ENCODE data around the gene TIMM22. TPM values are rescaled to one million over a fixed set of nuclear protein-coding genes. Genes with fewer than 3 reads are reported as not detected.
A peak's percentile ranks its signal among the peaks of the same experiment; 100 is the strongest.

The TIMM22 gene
- total RNA-seq, 1 experiment from 2014 or later = 31.0 TPM

- H3K4me3 ChIP-seq (ENCODE audit: insufficient read depth, low read depth, low read length) = no peak overlapping the region
- H3K36me3 ChIP-seq (replicated peaks; ENCODE audit: control insufficient read depth, insufficient read depth, low read length) = peaks cover 2% of the 10 kb centered on the region; the same call in 1 of the 2 replicates
- no peaks in the 10 kb centered on the region for H3K27me3 ChIP-seq (ENCODE audit: control insufficient read depth, insufficient read depth, low read length)
- peak; percentile 63 for DNase-seq
Measured at GRCh38 chr17:1011760-1012735, 15.1 kb downstream of the TIMM22 start.

DNA sequence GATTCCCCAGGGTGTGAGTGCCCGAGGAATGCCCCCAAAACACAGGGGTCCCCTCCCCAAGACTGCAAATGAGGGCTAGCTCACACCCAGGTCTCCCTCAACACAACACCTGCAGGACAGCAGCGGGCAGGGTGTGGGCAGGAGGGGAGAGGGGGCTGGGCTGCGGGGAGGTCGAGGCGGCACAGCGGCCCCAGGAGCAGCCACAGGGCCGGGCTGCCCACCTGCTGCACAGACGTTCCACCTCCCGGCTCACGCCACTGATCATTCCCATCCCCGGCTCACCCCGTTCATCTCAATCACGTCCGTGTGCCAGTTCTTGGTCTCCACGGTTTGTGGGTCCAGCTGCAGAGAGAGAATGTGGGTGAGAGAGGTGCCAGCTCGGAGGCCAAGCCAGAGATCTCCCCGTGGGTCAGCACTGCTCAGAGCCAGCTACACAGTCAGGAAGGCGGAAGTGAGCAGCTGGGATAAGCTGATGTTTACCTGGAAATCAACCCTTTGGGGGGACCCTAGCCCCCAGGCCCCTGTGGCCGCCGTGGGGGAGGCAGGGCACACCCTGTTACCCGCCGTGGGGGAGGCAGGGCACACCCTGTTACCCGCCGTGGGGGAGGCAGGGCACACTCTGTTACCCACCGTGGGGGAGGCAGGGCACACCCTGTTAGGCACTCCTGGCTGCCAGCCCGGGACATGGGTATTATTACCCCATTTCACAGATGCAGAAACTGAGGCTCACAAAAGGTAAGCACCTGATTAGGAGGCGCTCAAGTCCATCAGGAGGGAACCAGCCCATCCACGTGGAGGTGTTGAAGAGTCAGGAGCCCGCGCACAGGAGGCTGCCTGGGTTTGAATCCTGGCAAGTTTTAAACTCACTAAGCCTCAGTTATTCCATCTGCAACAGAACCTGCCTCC lies 16.1 kb downstream of the TIMM22 start:
- Histone ChIP-seq H3K27me3 (ENCODE audit: control insufficient read depth, insufficient read depth, low read length) (no peaks in the 10 kb centered on the region), H3K4me3 (ENCODE audit: insufficient read depth, low read depth, low read length) (no peak overlapping the region), H3K36me3 (replicated peaks; ENCODE audit: control insufficient read depth, insufficient read depth, low read length) (no peaks in the 10 kb centered on the region)
- DNase-seq = no peak

DNA sequence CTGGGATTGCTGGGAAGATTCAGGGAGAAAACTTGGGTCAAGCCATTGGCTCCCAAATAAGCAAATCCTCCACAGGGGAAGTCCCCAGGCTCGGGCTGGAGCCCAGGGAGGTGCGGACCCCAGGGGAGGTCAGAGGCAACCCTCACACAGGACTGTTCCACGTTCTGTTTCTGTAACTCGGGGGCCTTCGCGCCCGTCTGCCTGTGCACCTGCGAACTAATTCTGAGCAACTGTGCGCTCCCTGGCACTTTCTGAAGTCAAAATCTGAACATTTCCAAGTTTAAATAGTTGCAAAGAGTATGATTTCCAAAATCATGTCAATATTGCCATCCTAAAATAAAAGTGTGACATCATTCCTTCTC lies 16.8 kb downstream of the TIMM22 start:
- no peak for DNase-seq
- Histone ChIP-seq H3K27me3 (ENCODE audit: control insufficient read depth, insufficient read depth, low read length) (no peaks in the 10 kb centered on the region), H3K36me3 (replicated peaks; ENCODE audit: control insufficient read depth, insufficient read depth, low read length) (no peaks in the 10 kb centered on the region), H3K4me3 (ENCODE audit: insufficient read depth, low read depth, low read length) (no peak overlapping the region)

DNA sequence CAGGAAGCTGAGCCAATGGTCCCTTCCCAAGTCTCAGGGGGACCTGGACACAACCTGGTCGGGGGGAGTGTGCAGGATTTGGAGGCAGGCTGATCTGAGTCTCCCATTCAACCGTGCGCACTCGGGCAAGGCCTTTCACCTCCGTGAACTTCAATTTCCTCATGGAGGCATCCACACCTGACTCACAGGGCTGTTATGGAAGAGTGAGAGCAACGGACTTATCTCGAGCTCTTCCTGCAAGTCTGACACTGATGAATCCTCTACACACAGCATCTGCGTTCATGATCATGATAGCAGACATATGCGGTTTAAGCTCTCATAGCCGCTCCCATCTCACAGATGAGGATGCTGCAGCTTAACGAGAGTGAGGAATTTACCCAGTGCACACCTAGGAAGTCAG lies 21.6 kb downstream of the TIMM22 start:
- Histone ChIP-seq H3K36me3 (replicated peaks; ENCODE audit: control insufficient read depth, insufficient read depth, low read length) (no peaks in the 10 kb centered on the region), H3K4me3 (ENCODE audit: insufficient read depth, low read depth, low read length) (no peak overlapping the region), H3K27me3 (ENCODE audit: control insufficient read depth, insufficient read depth, low read length) (no peaks in the 10 kb centered on the region)
- DNase-seq = no peak

GRCh38 chr17:1019451-1019850 lies 22.5 kb downstream of the TIMM22 start:
- no peak for DNase-seq
- Histone ChIP-seq H3K27me3 (ENCODE audit: control insufficient read depth, insufficient read depth, low read length) (no peaks in the 10 kb centered on the region), H3K36me3 (replicated peaks; ENCODE audit: control insufficient read depth, insufficient read depth, low read length) (no peaks in the 10 kb centered on the region), H3K4me3 (ENCODE audit: insufficient read depth, low read depth, low read length) (no peak overlapping the region)

DNA sequence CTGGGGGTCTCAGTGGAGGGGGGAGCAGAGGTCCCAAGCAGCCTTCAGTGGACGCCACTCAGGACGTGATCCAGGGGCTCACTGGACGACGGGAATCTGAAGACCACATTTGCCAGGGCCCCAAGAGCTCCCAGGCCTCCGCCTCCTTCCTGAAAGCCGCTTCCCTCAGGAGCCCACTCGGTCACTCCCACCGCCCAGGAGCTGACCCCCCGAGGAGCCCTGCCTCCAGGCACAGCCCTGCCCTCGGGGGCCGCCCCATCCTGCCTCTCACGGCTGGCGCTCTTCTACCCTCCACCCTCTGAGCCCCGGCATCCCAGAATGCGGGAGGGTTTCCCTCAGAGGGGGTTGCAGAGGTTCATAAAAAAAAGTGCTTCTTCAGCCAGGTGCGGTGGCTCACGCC lies 24.2 kb downstream of the TIMM22 start:
- Histone ChIP-seq H3K4me3 (ENCODE audit: insufficient read depth, low read depth, low read length) (no peak overlapping the region), H3K36me3 (replicated peaks; ENCODE audit: control insufficient read depth, insufficient read depth, low read length) (no peaks in the 10 kb centered on the region), H3K27me3 (ENCODE audit: control insufficient read depth, insufficient read depth, low read length) (no peaks in the 10 kb centered on the region)
- DNase-seq = peak; percentile 72

GRCh38 chr17:1022278-1023024 lies 25.5 kb downstream of the TIMM22 start:
- H3K4me3 ChIP-seq (ENCODE audit: insufficient read depth, low read depth, low read length) = no peak overlapping the region
- DNase-seq = peak; percentile 69
- H3K36me3 ChIP-seq (replicated peaks; ENCODE audit: control insufficient read depth, insufficient read depth, low read length) = no peaks in the 10 kb centered on the region
- no peaks in the 10 kb centered on the region for H3K27me3 ChIP-seq (ENCODE audit: control insufficient read depth, insufficient read depth, low read length)

DNA sequence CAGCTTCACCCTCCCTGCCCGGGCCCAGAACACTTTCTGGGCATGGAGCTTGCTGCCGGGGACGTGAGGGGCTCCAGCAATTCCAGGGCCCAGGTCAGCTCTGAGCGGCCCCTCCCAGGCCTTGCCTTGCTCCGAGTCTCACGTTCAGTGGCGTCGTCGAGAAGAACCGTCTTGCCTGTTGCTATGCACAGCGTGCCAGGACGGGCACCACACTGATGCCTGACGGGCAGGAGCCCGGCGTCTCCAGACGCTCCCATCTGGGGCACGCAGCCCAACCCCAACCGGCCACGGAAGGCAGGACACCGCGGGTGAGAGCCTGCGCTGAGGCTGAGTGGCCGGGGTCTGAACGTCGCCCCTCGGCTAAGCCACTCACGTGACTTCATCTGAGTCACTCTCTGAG lies 27.1 kb downstream of the TIMM22 start:
- no peaks in the 10 kb centered on the region for H3K36me3 ChIP-seq (replicated peaks; ENCODE audit: control insufficient read depth, insufficient read depth, low read length)
- no peak overlapping the region for H3K4me3 ChIP-seq (ENCODE audit: insufficient read depth, low read depth, low read length)
- no peaks in the 10 kb centered on the region for H3K27me3 ChIP-seq (ENCODE audit: control insufficient read depth, insufficient read depth, low read length)
- DNase-seq = no peak

DNA sequence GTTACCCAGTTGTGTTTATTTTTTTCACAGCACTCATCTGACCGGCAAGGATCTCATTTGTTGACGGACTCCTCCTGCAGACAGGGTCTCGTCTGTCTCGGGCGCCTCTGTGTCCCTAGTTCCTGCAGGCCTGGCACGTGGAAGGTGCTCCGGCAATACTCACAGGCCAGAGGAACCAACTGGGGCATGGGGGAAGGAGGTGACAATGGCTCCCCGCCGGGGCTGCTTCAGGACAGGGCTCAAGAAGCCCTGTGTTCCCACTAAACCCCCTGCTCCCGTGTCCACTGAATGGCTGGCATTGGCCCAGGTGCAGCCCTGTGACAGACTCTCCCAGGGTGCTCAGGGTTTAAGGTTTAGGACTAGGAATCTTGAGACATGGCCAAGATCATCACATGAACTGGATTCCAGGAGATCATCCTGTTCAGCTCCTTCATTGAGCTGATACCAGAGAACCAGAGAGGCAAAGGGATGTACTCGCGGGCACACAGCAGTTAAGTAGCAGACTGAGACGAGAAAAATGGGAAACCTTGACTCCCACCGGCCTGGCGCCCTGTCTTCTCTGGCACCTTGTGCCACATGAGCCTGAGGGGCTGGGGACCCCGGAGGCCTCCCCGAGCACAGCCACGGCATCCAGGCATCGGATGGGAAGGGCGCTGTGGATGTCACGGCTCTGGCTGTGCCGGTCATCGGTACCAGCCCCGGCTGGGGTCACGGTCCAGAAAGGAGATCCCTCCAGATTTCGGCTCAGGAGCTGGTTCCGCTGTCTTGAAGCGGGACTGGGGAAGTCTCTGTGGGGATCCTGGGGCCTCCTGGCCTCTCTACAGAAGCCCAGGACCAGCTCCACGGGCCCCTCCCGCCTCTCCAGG lies 29.0 kb downstream of the TIMM22 start:
- Histone ChIP-seq H3K4me3 (ENCODE audit: insufficient read depth, low read depth, low read length) (no peak overlapping the region), H3K27me3 (ENCODE audit: control insufficient read depth, insufficient read depth, low read length) (peaks cover 3% of the 10 kb centered on the region; the same call in 1 of the 2 replicates), H3K36me3 (replicated peaks; ENCODE audit: control insufficient read depth, insufficient read depth, low read length) (no peaks in the 10 kb centered on the region)
- no peak for DNase-seq

GRCh38 chr17:1026599-1026975 lies 29.7 kb downstream of the TIMM22 start:
- Histone ChIP-seq H3K36me3 (replicated peaks; ENCODE audit: control insufficient read depth, insufficient read depth, low read length) (no peaks in the 10 kb centered on the region), H3K4me3 (ENCODE audit: insufficient read depth, low read depth, low read length) (no peak overlapping the region), H3K27me3 (ENCODE audit: control insufficient read depth, insufficient read depth, low read length) (peaks cover 3% of the 10 kb centered on the region; the same call in 1 of the 2 replicates)
- DNase-seq = no peak

DNA sequence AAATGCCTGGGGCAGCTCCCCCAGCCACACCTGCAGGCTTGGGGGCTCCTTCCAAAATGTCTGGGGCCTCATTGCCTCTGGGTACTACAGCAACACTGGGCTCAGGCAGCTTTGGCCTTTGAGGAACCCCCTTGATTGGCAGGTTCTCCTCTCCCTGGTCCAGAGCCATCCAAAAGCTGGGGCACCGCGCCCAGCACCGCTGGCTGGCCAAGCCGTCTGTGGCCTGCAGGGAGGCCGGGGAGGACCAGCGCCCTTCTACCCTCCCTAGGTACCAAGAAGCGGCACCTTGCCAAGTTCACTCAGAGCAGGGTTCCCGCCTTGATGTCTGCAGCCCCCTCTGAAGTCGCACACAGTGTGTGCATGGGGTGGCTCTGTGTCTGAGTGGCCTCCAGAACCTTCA lies 30.1 kb downstream of the TIMM22 start:
- DNase-seq = no peak
- no peak overlapping the region for H3K4me3 ChIP-seq (ENCODE audit: insufficient read depth, low read depth, low read length)
- H3K27me3 ChIP-seq (ENCODE audit: control insufficient read depth, insufficient read depth, low read length) = peaks cover 3% of the 10 kb centered on the region
- no peaks in the 10 kb centered on the region for H3K36me3 ChIP-seq (replicated peaks; ENCODE audit: control insufficient read depth, insufficient read depth, low read length)

- H3K4me3 ChIP-seq (ENCODE audit: insufficient read depth, low read depth, low read length) = no peak overlapping the region
- no peaks in the 10 kb centered on the region for H3K36me3 ChIP-seq (replicated peaks; ENCODE audit: control insufficient read depth, insufficient read depth, low read length)
- peaks cover 8% of the 10 kb centered on the region for H3K27me3 ChIP-seq (ENCODE audit: control insufficient read depth, insufficient read depth, low read length)
- no peak for DNase-seq
Measured at GRCh38 chr17:1029196-1029921, 32.4 kb downstream of the TIMM22 start.

Data from H7 (cell line).